B cell (primary cell): ENCODE data around the gene MPC2. TPM values are rescaled to one million over a fixed set of nuclear protein-coding genes. Genes with fewer than 3 reads are reported as not detected.
A peak's percentile ranks its signal among the peaks of the same experiment; 100 is the strongest.

Source experiments
- ATAC-seq: fragments of 200-7000 bp; cut with Tn5 transposase; one replicate; pipeline ENCODE4 v1.10.0; 2021; ENCODE audit warnings: low read depth, mild to moderate bottlenecking, moderate number of reproducible peaks, moderate library complexity
- CTCF ChIA-PET: fragments of 350-600 bp; sonication (Branson Sonifier 250); formaldehyde crosslinking; loops from one replicate; lab custom pipeline; 2021; ENCODE audit warnings: antibody characterized with exemption, inconsistent platforms; lab: Charles Lee
- POLR2A ChIA-PET: fragments of 350-600 bp; sonication (Branson Sonifier 250); formaldehyde crosslinking; loops from one replicate; lab custom pipeline; 2021; ENCODE audit warnings: antibody characterized with exemption; lab: Charles Lee
- DNase-seq: peaks from one replicate; pipeline ENCODE4 v3.0.0; 2013
- H2AFZ ChIP-seq: 2 replicates; pipeline ENCODE4 v1.6.1; 2012; ENCODE audit warnings: mild to moderate bottlenecking, low read depth, low read length; ENCODE audit not compliant: insufficient read depth, poor library complexity, severe bottlenecking
- H3K27ac ChIP-seq, 2 donors: 1 replicate in 1 of 2; 2 replicates in 1 of 2; pipeline ENCODE4 v1.5.1; 2012 to 2013; ENCODE audit warnings: low read length in 2 of 2, mild to moderate bottlenecking in 2 of 2, moderate library complexity in 1 of 2
- H3K27me3 ChIP-seq, 4 experiments: fragments of 200-600 bp in 1 of 4; sonication (generic) in 1 of 4; replicated peaks in 1 of 4; 1 replicate in 2 of 4; 2 replicates in 2 of 4; pipeline versions ENCODE4 v1.6.1 to v1.7.0; 2013 to 2016; ENCODE audit warnings: low read length in 3 of 4, mild to moderate bottlenecking in 2 of 4, mixed read lengths in 1 of 4, moderate library complexity in 1 of 4; ENCODE audit not compliant: insufficient read depth in 4 of 4, control insufficient read depth in 3 of 4; ENCODE audit errors: control extremely low read depth in 1 of 4
- H3K36me3 ChIP-seq, 2 experiments: replicated peaks in 1 of 2; 1 replicate in 1 of 2; 2 replicates in 1 of 2; pipeline versions ENCODE4 v1.6.1 to v1.7.1; 2013; ENCODE audit warnings: low read length in 1 of 2; ENCODE audit not compliant: insufficient read depth in 2 of 2, control insufficient read depth in 1 of 2; ENCODE audit errors: control extremely low read depth in 1 of 2, extremely low read depth in 1 of 2
- H3K4me1 ChIP-seq, 2 donors: fragments of 200-600 bp in 1 of 2; sonication (generic) in 1 of 2; 1 replicate in 1 of 2; 2 replicates in 1 of 2; pipeline versions ENCODE4 v1.5.1 to v1.6.1; 2013 to 2017; ENCODE audit warnings: low read length in 2 of 2; ENCODE audit not compliant: control insufficient read depth in 2 of 2, insufficient read depth in 2 of 2
- H3K4me2 ChIP-seq: replicated peaks from 2 replicates; pipeline ENCODE3; 2012; ENCODE audit warnings: mild to moderate bottlenecking, low read depth, low read length; ENCODE audit not compliant: poor library complexity, severe bottlenecking
- H3K4me3 ChIP-seq, 5 experiments: fragments of 200-600 bp in 1 of 5; sonication (generic) in 1 of 5; 1 replicate in 3 of 5; 2 replicates in 2 of 5; pipeline versions ENCODE4 v1.5.1 to v1.7.0; 2011 to 2016; ENCODE audit warnings: low read length in 4 of 5, mild to moderate bottlenecking in 4 of 5, low read depth in 2 of 5, control low read depth in 1 of 5, moderate library complexity in 1 of 5; ENCODE audit not compliant: insufficient read depth in 1 of 5; ENCODE audit errors: control extremely low read depth in 1 of 5, extremely low read depth in 1 of 5
- H3K79me2 ChIP-seq: fragments of 200-600 bp; sonication (generic); one replicate; pipeline ENCODE4 v1.6.0; 2016; ENCODE audit warnings: low read length; ENCODE audit not compliant: control insufficient read depth, insufficient read depth
- H3K9ac ChIP-seq: fragments of 200-600 bp; sonication (generic); 2 replicates; pipeline ENCODE4 v1.6.1; 2017; ENCODE audit warnings: mild to moderate bottlenecking, low read length, moderate library complexity
- H3K9me3 ChIP-seq, 3 donors: one replicate each; pipeline versions ENCODE4 v1.6.1 to v1.7.1; 2013; ENCODE audit warnings: low read length in 2 of 3; ENCODE audit not compliant: control insufficient read depth in 2 of 3, insufficient read depth in 1 of 3; ENCODE audit errors: control extremely low read depth in 1 of 3
- H4K20me1 ChIP-seq: 2 replicates; pipeline ENCODE4 v1.6.0; 2012; ENCODE audit warnings: mild to moderate bottlenecking, low read length; ENCODE audit not compliant: insufficient read depth, control insufficient read depth, poor library complexity, severe bottlenecking
- H3K27ac Mint-ChIP-seq: one replicate; pipeline ENCODE4 v1.8.0; 2021; ENCODE audit warnings: mixed read lengths
- H3K27me3 Mint-ChIP-seq: one replicate; pipeline ENCODE4 v1.8.0; 2021; ENCODE audit warnings: mixed read lengths
- H3K4me1 Mint-ChIP-seq: one replicate; pipeline ENCODE4 v1.8.0; 2021; ENCODE audit warnings: mixed read lengths
- H3K4me3 Mint-ChIP-seq: one replicate; pipeline ENCODE4 v1.8.0; 2021; ENCODE audit warnings: mixed read lengths
- H3K9me3 Mint-ChIP-seq: one replicate; pipeline ENCODE4 v1.8.0; 2022; ENCODE audit warnings: mixed read lengths; ENCODE audit not compliant: insufficient read depth
- CTCF ChIP-seq: fragments of 200-600 bp; IDR thresholded peaks from one replicate; pipeline ENCODE4 v1.8.0; 2022; ENCODE audit warnings: antibody characterized with exemption, mild to moderate bottlenecking
- EZH2 ChIP-seq: IDR thresholded peaks from 2 replicates; pipeline ENCODE4 v1.6.1; 2012; ENCODE audit warnings: borderline replicate concordance, low read depth, mild to moderate bottlenecking, moderate library complexity, low read length; ENCODE audit not compliant: insufficient read depth, poor library complexity, severe bottlenecking
- WGBS: methylation state at CpG from one replicate; pipeline ENCODE4 v1.1.5; 2013; ENCODE audit warnings: missing lambda C conversion rate; ENCODE audit not compliant: insufficient coverage; 5-methylcytosine and 5-hydroxymethylcytosine counted together
- intact Hi-C: fragments of 100-400 bp; cut with micrococcal nuclease; formaldehyde crosslinking; loops from one replicate; pipeline ENCODE4 v1.10.0; 2022
- polyA plus RNA-seq: library from polyadenylated mRNA; depleted of rRNA; stranded (reverse); fragments of >200 nt; gene quantifications from 2 replicates; pipeline ENCODE4 v1.2.3, GENCODE V29; 2012
- total RNA-seq, 2 donors: library from RNA; stranded (reverse); fragments of 120-200 nt in 1 of 2; gene quantifications; 1 replicate in 1 of 2; 2 replicates in 1 of 2; pipeline versions ENCODE4 v1.2.3 to v1.2.4, GENCODE V29; 2013 to 2022

The MPC2 gene
- total and polyA plus RNA-seq, 2 donors (not counting 1 experiment from before 2014, with no cell fraction given) = 16.4 to 17.5 TPM

DNA sequence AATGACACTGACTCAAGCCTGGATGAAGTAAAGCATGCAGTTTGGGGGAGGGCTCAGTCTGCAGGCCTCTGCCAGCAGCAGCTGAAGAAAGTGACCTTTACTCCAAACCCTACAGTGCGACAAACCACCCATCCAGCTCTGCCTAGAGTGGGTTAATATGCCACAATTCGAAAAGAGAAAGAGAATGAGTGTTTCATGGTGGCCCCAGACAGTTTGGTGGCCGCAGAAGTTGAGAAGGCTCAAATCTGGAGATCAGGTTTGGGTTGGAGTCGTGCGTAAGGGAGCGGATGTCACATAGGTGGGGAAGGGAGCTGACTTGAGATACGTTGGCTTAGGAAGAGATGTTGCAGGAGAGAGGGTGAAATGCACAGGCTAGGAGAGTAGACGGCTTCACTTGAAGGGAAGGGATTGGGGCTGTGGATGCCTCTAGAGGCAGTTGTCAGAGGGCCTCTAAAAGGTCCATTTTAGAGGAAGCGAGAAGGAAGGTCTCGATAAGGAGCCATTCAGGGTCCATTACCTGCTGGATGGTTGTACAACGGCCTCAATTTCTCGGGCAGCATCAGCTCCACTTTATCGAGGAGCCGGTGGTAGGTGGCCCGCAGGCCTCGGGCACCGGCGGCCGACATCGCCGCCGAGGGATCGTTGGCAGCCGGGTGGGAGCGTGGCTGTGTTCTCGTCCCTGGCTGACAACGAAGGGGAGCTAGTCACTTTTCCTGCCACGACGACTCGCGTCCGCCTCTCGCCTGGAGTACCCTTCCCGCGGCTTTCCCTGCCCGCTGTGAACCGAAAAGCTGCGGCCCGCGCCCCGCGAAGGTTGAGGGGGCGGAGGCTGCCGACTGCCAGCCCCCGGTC is 1.4 kb downstream of the MPC2 start:
- Mint-ChIP-seq H3K27me3 (no peaks in the 10 kb centered on the region), H3K4me3 (peak overlapping the region; percentile 95), H3K9me3 (no peaks in the 10 kb centered on the region), H3K4me1 (peaks cover 35% of the 10 kb centered on the region), H3K27ac (peak overlapping the region; percentile 100)
- no peaks in the 10 kb centered on the region for H4K20me1 ChIP-seq
- peak overlapping the region; percentile 90 for H3K9ac ChIP-seq
- no peaks in the 10 kb centered on the region for H3K27me3 ChIP-seq
- no peaks in the 10 kb centered on the region for H3K36me3 ChIP-seq
- H3K79me2 ChIP-seq = peaks cover 78% of the 10 kb centered on the region
- peak overlapping the region; percentile 84 for H3K4me2 ChIP-seq
- ATAC-seq = no peak
- ChIA-PET CTCF (interaction anchor here (1.1 to 1.4 kb wide), 3 partner anchors 10 to 1060 kb away, joined by 3 read pairs; partner anchors contain the start of genes POU2F1 and TADA1), POLR2A (interaction anchor here (0.5 to 1.2 kb wide), 8 partner anchors 10 to 1059 kb away, joined by 3 to 10 read pairs (median 4); partner anchors contain the start of genes MPZL1, POU2F1 and TADA1)
- H3K4me3 ChIP-seq = peak overlapping the region; percentile 70 to 96 (median 88)
- H3K9me3 ChIP-seq = no peaks in the 10 kb centered on the region
- TF ChIP-seq CTCF = no peak
- no peak for TF ChIP-seq EZH2
- WGBS = 2% methylated on average over 44 of the region's 45 CpGs
- peak overlapping the region; percentile 87 to 95 for H3K27ac ChIP-seq
- DNase-seq = no peak
- peak overlapping the region; percentile 95 for H2AFZ ChIP-seq
- peaks cover 10 to 27% of the 10 kb centered on the region in 2 donors for H3K4me1 ChIP-seq
- intact Hi-C loops = loop anchor here (1.0 to 10.0 kb wide), 13 partner anchors 69 to 1432 kb away; partner anchors contain the start of genes BLZF1, CREG1, NME7 and POGK
